ENCODE data around the gene CHD3.

- no peak for TF ChIP-seq CTCF (IDR thresholded peaks at IDR 0.05)
- TF ChIP-seq POLR2A (IDR thresholded peaks at IDR 0.05) = no peak
Measured at GRCh38 chr17:7855660-7856010, 33.0 kb upstream of the CHD3 start.

Data from vagina (tissue), 2 donors.